Measurements from ENCODE around the gene PRRC2C. TPM values are rescaled to one million over a fixed set of nuclear protein-coding genes. Genes with fewer than 3 reads are reported as not detected.

PRRC2C gene
- total and polyA plus RNA-seq, 2 donors (not counting 1 experiment from before 2014, with no cell fraction given), result 48.5 to 50.4 TPM

- Histone ChIP-seq H3K4me3 (replicated peaks in 1 of 4; ENCODE audit: control extremely low read depth in 1 of 4, insufficient read depth in 1 of 4, low read depth in 3 of 4, low read length in 4 of 4) (no peak overlapping the region), H3K9ac (ENCODE audit: insufficient read depth, low read length) (no peak overlapping the region), H4K20me1 (ENCODE audit: control insufficient read depth, extremely low read depth, insufficient read depth, low read length) (no peaks in the 10 kb centered on the region), H3K4me1 (ENCODE audit: control insufficient read depth, extremely low read depth, insufficient read depth, low read length) (peaks cover 2% of the 10 kb centered on the region), H2AFZ (ENCODE audit: low read length) (no peak overlapping the region), H3K27me3 (ENCODE audit: control insufficient read depth, insufficient read depth, low read length) (no peaks in the 10 kb centered on the region), H3K79me2 (ENCODE audit: control insufficient read depth, insufficient read depth, low read length) (no peaks in the 10 kb centered on the region), H3K27ac (ENCODE audit: insufficient read depth, low read length) (no peak overlapping the region), H3K9me3 (ENCODE audit: control insufficient read depth, insufficient read depth, low read depth, low read length) (no peaks in the 10 kb centered on the region), H3K36me3 (ENCODE audit: control insufficient read depth, insufficient read depth, low read length) (peaks cover 8% of the 10 kb centered on the region), H3K4me2 (ENCODE audit: extremely low read depth, insufficient read depth, low read length) (no peak overlapping the region)
- DNase-seq (ENCODE audit: low read depth in 2 of 2), result peak; percentile 20 to 69
- TF ChIP-seq EZH2 (IDR thresholded peaks at IDR 0.05; ENCODE audit: low read length, missing control alignments), result no peak
- TF ChIP-seq CTCF (conservative IDR thresholded peaks at IDR 0.05 in 1 of 2, IDR thresholded peaks at IDR 0.05 in 1 of 2; ENCODE audit: low read depth in 1 of 2, low read length in 2 of 2), result no peak
Measured at GRCh38 chr1:171590022-171590421, 104.7 kb downstream of the PRRC2C start.

GRCh38 chr1:171595324-171595723 is 110.0 kb downstream of the PRRC2C start:
- no peak overlapping the region for H2AFZ ChIP-seq (ENCODE audit: low read length)
- H3K27me3 ChIP-seq (ENCODE audit: control insufficient read depth, insufficient read depth, low read length), result no peaks in the 10 kb centered on the region
- H3K9me3 ChIP-seq (ENCODE audit: control insufficient read depth, insufficient read depth, low read depth, low read length), result no peaks in the 10 kb centered on the region
- no peak for TF ChIP-seq EZH2 (IDR thresholded peaks at IDR 0.05; ENCODE audit: low read length, missing control alignments)
- no peak for TF ChIP-seq CTCF (conservative IDR thresholded peaks at IDR 0.05 in 1 of 2, IDR thresholded peaks at IDR 0.05 in 1 of 2; ENCODE audit: low read depth in 1 of 2, low read length in 2 of 2)
- no peaks in the 10 kb centered on the region for H3K4me1 ChIP-seq (ENCODE audit: control insufficient read depth, extremely low read depth, insufficient read depth, low read length)
- no peak overlapping the region for H3K4me3 ChIP-seq (replicated peaks in 1 of 4; ENCODE audit: control extremely low read depth in 1 of 4, insufficient read depth in 1 of 4, low read depth in 3 of 4, low read length in 4 of 4)
- H3K9ac ChIP-seq (ENCODE audit: insufficient read depth, low read length), result no peak overlapping the region
- H4K20me1 ChIP-seq (ENCODE audit: control insufficient read depth, extremely low read depth, insufficient read depth, low read length), result no peaks in the 10 kb centered on the region
- peaks cover 5% of the 10 kb centered on the region for H3K36me3 ChIP-seq (ENCODE audit: control insufficient read depth, insufficient read depth, low read length)
- peak; percentile 11 to 74 for DNase-seq (ENCODE audit: low read depth in 2 of 2)
- no peaks in the 10 kb centered on the region for H3K79me2 ChIP-seq (ENCODE audit: control insufficient read depth, insufficient read depth, low read length)
- no peak overlapping the region for H3K27ac ChIP-seq (ENCODE audit: insufficient read depth, low read length)
- H3K4me2 ChIP-seq (ENCODE audit: extremely low read depth, insufficient read depth, low read length), result no peak overlapping the region

DNA sequence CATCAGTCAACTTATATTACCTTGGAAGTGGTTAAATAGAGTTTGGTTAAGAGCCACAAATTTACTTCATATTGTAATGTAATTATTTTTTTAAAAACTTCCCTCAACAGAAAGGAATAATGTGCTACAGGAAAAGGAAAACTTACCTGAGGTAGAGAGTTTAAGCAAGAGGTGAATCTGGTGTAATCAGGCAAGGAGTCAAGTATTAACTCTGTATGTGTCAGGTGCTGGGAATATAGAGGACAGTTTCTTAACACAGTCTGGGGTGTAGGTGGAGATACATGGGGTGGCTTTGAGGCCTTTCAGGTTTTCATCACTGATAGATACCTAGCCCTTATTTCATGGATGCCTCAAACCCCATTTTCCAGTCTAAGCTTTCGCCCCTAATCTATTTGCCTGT is 110.8 kb downstream of the PRRC2C start:
- H3K36me3 ChIP-seq (ENCODE audit: control insufficient read depth, insufficient read depth, low read length), result peaks cover 5% of the 10 kb centered on the region
- no peak overlapping the region for H3K27ac ChIP-seq (ENCODE audit: insufficient read depth, low read length)
- no peak overlapping the region for H3K9ac ChIP-seq (ENCODE audit: insufficient read depth, low read length)
- DNase-seq (ENCODE audit: low read depth in 2 of 2), result no peak
- TF ChIP-seq CTCF (conservative IDR thresholded peaks at IDR 0.05 in 1 of 2, IDR thresholded peaks at IDR 0.05 in 1 of 2; ENCODE audit: low read depth in 1 of 2, low read length in 2 of 2), result no peak
- TF ChIP-seq EZH2 (IDR thresholded peaks at IDR 0.05; ENCODE audit: low read length, missing control alignments), result no peak
- no peaks in the 10 kb centered on the region for H3K9me3 ChIP-seq (ENCODE audit: control insufficient read depth, insufficient read depth, low read depth, low read length)
- no peak overlapping the region for H2AFZ ChIP-seq (ENCODE audit: low read length)
- H3K27me3 ChIP-seq (ENCODE audit: control insufficient read depth, insufficient read depth, low read length), result no peaks in the 10 kb centered on the region
- no peak overlapping the region for H3K4me2 ChIP-seq (ENCODE audit: extremely low read depth, insufficient read depth, low read length)
- H3K4me1 ChIP-seq (ENCODE audit: control insufficient read depth, extremely low read depth, insufficient read depth, low read length), result no peaks in the 10 kb centered on the region
- no peaks in the 10 kb centered on the region for H3K79me2 ChIP-seq (ENCODE audit: control insufficient read depth, insufficient read depth, low read length)
- H3K4me3 ChIP-seq (replicated peaks in 1 of 4; ENCODE audit: control extremely low read depth in 1 of 4, insufficient read depth in 1 of 4, low read depth in 3 of 4, low read length in 4 of 4), result no peak overlapping the region
- no peaks in the 10 kb centered on the region for H4K20me1 ChIP-seq (ENCODE audit: control insufficient read depth, extremely low read depth, insufficient read depth, low read length)

Measured in fibroblast of lung (primary cell).